Posterior vena cava (tissue), 2 donors: ENCODE measurements around the gene ALPP. TPM values are rescaled to one million over a fixed set of nuclear protein-coding genes. Genes with fewer than 3 reads are reported as not detected.
A peak's percentile ranks its signal among the peaks of the same experiment; 100 is the strongest.
"Not testable (repeated sequence)": the region's sequence is repeated elsewhere in the genome, so short reads cannot be mapped to it uniquely, and the experiment has no call there.

Experiments used
- DNase-seq: peaks from one replicate; pipeline ENCODE4 v3.0.0-alpha.2; 2020; ENCODE audit warnings: low spot score
- intact Hi-C, 2 donors: fragments of 100-400 bp; cut with DNase I; formaldehyde crosslinking; loops; one replicate each; pipeline versions ENCODE4 v1.14.1 to v1.14.2; 2022 to 2023
- total RNA-seq, 2 donors: library from RNA; stranded (reverse); fragmentation: NEBNext Ultra II Directional; extraction: Animal tissue kit (Norgen Biotek cat#: 25700); gene quantifications; one replicate each; pipeline ENCODE4 v1.2.1, GENCODE V29; 2021
- donor health status: DM: yes; HTN: yes; CAD: no.
- donor health status: DM: yes; HTN: yes; CAD: no.

The ALPP gene
- total RNA-seq, 2 donors from 2014 or later, result not detected

- intact Hi-C loops, result no loop called here
- peak; percentile 68 for DNase-seq
These were observed 24.5 kb upstream of the ALPP start for GRCh38 chr2:232354069-232354468.

DNA sequence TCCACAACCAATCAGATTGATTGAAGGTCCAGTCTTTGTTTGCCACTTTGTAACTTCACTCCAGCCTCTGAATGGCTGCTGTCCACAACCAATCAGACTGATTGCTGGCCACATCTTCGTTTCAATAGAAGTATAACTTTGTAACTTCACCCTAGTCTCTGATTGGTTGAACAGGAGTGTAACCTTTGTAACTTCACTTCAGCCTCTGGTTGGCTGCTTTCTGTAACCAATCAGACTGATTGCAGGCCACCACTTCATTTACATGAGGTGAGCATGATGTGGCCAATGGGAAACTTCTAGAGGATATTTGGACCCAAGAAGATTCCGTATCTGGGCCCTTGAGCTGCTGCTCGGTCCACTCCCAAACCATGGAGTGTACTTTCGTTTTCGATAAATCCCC is 16.9 kb upstream of the ALPP start:
- no peak for DNase-seq
- intact Hi-C loops, result no loop called here

DNA sequence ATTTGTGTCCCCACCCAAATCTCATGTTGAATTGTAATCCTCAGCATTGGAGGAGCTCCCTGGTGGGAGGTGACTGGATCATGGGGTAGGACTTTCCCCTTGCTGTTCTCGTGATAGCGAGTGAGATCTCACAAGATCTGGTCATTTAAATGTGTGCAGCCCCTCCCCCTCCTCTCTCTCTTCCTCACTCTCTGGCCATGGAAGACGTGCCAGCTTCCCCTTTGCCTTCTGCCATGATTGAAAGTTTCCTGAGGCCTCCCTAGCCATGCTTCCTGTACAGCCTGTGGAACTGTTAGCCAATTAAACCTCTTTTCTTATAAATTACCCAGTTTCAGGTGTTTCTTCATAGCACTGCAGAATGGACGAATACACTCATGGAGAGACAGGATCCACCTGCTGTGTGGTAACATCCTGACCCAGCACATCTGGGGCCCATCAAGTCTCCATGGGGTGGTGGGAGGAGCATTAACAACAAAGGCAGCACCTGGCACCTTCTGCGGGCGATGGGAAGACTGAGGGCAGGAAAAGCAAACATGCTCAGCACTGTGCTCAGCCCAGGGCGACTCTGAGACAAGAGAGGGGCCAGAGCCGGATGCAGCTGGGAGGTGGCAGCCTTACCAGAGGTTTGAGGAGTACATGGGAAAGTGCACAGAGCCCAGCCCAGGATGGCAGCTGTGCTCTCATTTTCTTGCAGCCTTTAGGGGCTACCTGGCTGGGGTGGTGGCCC is 16.2 kb upstream of the ALPP start:
- DNase-seq, result no peak
- intact Hi-C loops, result no loop called here

DNA sequence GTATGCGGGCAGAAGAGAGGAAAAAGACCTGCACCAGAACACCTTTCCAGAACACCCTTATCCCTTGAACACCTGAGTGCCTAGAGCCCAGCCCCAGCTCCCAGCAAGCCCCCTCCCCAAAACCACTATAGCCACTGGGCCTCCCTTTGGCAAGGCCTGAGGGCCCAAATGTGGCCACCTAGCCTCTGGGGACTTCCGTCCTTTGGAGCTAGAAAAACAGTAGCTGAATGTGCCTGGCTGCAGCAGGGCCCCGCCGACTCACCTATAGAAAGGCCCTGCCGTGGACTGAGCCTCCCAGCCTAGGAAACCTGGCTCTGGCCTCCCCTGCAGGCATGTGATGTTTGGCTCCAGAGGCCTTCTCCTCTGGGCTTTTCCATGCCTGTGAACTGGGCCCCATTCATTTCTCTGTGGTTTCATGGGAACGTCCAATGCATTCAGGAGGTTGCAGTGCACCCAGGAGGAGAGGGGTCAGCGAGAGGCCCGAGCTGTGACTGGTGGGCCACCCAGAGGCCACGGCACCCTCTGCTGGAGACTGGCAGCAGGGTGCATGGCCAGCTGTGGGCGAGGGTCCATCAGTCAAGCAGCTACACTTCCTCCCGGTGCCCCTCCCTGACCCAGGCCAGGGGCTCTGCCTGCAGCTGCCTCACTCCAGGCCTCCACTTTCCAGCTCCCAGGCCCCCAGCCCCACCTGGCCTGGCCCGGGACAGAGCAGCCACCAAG is 15.3 kb upstream of the ALPP start:
- intact Hi-C loops, DNase-seq: not testable (repeated sequence)

DNA sequence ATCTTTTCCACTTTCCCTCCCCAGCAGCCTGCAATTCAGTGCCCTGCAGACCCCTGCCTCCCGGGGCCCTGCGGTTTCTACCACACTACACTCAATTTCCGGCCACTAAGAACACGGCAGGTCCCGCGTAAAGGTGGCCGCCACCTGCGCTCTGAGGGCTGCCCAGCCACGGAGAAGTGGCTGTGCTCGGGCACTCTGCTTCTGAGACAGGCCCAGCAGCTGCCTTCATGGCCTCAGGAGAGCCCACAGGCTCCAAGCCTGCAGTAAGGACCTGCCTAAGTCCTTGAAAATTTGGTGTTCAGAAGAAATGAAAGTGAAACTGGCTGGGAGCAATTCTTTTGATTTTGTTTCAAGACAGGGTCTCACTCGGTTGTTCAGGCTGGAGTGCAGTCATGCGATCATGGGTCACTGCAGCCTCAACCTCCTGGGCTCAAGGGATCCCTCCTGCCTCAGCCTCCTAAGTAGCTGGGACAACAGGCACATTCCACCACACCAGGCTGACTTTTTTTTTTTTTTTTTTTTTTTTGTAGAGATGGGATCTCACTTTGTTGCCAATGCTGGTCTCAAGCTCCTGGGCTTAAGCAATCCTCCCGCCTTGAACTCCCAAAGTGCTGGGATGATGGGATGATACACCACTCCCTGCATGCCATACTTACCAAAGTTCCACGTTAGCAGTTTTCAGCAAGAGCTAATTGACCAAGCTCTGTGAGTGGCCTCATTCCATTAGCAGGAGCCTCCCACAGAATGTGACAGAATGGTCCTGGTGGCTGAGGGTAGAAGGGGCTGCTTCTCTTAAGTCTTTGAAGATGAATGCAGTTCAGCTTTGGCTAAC is 14.6 kb upstream of the ALPP start:
- no peak for DNase-seq

DNA sequence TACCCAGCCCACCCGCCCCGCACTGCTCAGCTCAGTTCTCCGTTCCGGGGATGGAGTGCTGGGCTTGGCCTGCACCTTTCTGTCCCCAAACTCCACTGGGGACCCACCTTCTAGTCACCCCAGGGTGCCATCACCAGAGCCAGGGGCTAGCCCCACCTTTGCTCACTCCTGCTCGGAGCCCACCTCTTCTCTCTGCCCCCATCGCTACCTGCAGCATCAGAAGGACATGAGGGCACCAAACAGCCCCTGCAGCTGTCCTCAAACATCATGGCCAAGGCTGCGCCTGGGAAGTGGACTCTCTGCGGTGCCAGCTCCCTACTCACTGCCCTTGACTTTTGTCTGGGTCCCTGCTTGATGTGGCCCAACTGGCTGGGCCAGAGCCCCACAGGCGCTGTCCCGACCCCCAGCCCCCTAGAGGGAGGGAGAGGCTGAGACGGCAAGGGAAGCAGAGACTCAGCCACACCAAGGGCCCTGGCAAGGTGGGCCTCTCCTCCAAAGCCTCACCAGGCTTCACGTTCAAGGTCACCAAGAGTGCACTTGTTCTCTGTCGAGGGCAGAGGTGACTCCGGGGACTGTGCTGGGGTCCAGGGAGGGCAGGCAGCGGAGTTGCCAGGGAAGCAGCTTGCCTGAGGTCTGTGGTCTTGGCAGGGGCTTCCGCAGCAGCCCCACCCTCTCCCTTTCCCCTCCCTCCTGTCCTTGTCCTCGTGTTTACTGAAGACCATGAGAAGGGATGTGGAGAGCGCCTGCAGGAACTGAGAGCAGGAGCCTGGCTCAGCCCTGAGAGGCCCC is 13.6 kb upstream of the ALPP start:
- DNase-seq, intact Hi-C loops: not testable (repeated sequence)

More for the DNA sequence above, 14.6 kb upstream of the ALPP start:
- intact Hi-C loops, result no loop called here

DNA sequence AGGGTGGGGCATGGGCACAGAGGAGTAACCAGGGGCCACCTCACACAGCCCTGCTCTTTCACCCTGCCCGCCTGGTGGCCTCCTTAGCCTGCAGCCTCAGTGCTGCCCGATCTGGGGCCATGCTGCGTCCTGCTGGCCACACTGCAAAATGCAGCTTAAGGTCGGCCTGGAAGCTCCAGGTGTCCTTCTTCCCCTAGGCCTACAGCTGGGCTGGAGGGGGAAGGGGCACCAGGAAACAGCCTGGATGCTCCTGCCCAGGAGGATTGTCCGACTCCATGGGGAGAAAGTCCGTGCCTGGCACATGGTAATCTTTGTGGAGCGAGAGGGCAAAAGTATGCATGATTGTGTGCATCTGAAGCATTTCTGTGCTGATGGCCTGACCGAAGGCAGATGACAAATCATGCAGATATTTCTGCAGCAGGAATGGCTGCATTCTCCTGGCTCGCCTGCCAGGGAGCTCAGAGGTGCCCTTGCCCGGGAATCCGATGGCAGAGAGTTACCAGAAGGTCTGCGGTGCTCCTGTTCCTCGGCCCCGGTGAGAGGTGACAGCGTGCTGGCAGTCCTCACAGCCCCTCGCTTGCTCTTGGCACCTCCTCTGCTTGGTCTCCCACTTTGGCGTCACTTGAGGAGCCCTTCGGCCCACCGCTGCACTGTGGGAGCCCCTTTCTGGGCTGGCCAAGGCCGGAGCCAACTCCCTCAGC is 12.8 kb upstream of the ALPP start:
- DNase-seq, result no peak
- intact Hi-C loops, result no loop called here

GRCh38 chr2:232366461-232366860 is 12.1 kb upstream of the ALPP start:
- DNase-seq, intact Hi-C loops: not testable (repeated sequence)

- intact Hi-C loops, result no loop called here
- DNase-seq, result no peak
These were observed 11.5 kb upstream of the ALPP start for GRCh38 chr2:232367016-232367415.

- intact Hi-C loops, result no loop called here
- DNase-seq, result no peak
These were observed 10.8 kb upstream of the ALPP start for GRCh38 chr2:232367591-232368233.

DNA sequence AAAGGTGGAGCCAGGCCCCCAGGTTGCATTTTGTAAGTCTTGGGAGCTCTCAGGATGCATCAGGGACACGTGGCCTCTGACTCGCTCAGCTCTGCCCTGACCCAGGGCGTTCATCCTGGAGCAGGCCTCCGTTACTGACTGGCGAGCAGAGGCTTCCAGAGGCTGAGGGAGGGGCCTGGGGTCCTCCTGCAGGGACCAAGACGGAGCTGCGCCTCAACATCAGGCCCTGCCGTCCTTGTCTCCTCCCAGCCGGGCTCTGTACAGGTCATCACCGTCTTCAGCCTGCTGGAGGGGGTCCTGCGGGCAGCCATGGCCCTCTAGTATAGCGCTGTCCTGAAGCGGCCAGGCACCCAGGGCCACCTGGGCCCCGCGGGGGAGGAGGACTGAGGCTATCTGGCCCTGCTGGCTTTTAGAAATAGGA is 10.2 kb upstream of the ALPP start:
- intact Hi-C loops, result no loop called here
- peak; percentile 78 for DNase-seq

GRCh38 chr2:232369126-232369951 is 9.2 kb upstream of the ALPP start:
- intact Hi-C loops, result no loop called here

DNA sequence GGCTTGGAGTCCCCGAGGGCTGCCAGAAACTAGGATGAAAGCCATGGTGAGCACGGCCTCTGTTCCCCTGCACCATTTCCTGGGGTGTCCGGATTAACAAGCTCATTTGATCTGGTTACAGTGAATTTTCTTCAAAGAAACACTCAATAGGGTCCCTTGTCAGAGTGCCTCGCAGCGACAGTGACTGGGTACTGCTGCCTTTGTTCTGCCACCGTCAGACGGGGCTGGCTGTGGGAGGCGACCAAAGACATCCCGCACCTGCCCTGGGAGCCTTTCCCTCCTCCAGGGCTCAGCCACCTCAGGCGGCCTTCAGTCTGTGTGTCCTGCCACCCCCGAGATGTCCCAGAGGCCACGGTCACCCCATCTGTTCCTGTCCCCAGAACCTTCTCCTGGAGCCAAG is 8.5 kb upstream of the ALPP start:
- DNase-seq, intact Hi-C loops: not testable (repeated sequence)

More at GRCh38 chr2:232369126-232369951, 9.2 kb upstream of the ALPP start:
- DNase-seq, result peak; percentile 60

- intact Hi-C loops, result no loop called here
- DNase-seq, result peak; percentile 45
These were observed 6.0 kb upstream of the ALPP start for GRCh38 chr2:232372231-232373208.

- DNase-seq, result no peak
- intact Hi-C loops, result no loop called here
These were observed 4.2 kb upstream of the ALPP start for GRCh38 chr2:232374356-232374755.

DNA sequence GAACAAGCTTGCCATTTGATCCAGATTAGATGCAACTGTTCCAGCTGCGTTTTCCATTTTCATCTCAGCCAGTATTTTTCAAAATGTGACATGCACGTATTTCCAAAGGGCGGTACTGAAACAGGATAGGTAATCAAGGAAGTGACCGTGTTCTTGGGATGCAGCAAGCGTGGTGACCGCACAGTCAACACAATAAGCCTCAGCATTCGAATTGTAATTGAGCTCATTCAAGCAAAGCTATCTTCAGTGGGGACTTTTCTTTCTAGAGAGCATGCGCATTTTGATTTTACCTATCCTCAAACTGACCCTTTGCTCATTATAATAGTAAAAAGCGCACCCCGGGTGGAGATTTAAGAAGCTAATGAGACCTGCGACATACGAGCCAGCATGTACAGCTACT is 3.4 kb upstream of the ALPP start:
- DNase-seq, result no peak
- intact Hi-C loops, result no loop called here
